GM18873 (cell line): ENCODE measurements around the gene PAPOLA.

Source experiments
- ATAC-seq: cut with Tn5 transposase; IDR thresholded peaks from one replicate; pipeline ENCODE4 v1.9.1; 2021; ENCODE audit warnings: mild to moderate bottlenecking, moderate library complexity, moderate number of reproducible peaks; ENCODE audit not compliant: unreplicated experiment, low FRiP score

Gene PAPOLA

DNA sequence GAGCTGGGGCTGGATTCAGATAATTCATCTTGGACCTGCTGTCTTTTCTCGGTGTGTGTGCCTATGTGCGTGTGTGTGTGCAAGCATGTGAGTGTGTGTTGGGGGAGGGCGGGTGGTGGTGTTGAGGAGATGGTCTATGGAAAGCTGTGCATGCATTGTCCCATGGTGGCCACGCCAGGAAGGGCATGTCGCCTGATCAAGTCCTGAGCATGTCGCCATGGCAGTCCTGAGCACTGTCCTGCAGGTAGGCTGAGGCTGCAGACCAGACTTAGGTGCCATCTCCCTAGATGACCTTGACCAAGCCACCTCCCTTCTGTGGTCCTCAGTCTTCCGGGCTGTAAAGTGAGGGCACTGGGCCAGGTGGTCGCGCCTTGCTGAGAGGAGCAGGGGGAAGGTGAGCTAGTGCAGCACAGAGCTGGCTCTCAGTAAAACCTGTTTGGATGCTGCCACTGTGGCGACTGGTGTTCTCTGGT, 81.4 kb downstream of the PAPOLA start:
- no peak for ATAC-seq

DNA sequence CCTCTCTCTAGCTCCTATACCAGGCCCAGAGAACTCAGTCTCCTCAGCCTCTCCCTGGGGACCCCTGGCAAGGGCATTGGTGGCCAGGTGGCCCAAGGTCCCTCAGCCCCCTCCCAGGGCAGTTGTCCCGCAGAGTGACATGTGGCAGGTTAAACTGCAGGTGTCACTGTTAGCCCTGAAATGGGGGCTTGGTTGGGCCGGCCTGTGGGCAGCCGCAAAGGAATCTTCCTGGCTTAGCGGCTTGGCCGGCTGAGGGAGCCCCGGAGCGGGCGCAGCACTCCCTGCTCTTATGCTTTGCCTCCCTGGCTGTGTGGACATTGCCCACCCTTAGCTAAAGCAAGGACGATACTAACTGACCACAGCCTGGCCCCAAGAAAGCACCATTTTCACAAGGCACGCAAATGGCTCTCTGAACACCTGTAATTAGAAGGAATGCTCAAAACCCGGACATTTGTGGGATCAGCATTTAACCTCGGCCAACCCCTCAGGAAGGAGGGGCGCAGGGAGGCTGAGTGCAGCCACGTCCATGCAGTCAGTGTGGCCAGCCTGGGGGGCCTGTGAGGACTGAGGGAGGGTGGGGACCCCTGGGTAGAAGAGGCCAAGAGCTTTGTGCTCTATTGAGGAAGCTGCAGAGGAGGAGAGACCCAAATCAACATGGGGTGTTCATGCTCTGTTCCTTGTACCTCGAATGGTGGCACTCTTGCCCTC, 82.2 kb downstream of the PAPOLA start:
- no peak for ATAC-seq

DNA sequence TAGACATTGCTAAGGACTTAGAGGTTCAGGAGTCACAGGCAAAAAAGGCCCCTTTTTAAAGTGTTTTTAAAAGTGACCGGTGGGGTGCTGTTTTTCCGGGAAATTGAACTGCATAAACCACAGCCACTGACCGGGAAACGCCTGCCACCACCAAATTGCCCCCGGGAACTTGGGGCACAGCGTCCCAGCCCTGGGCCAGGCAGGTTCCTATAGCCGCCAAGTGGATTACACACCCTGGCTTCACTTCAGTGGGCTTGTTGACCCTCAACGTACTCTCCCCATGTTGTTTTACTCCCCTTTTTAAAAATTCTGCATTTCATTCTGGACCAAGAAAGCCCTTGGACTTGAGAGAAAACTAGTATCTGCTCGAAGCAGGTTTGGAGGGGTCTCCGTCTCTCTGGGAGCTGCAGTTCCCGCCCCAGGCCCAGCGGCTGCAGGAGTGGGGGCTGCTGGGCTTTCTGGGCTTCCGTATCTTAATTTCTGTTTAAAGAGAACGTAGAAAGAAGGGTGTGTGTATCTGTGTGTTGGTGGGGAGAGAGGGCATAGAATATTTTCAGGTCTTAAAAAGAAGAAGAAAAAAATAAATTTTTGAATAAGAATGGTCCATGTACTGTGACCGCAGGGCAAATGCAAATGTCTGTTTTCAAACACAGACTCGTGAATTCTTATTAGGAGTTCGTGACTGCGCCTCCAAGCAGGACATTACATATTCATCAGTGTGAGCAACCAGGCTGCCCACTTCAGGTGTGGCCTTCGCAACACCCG, 82.9 kb downstream of the PAPOLA start:
- ATAC-seq: no peak

DNA sequence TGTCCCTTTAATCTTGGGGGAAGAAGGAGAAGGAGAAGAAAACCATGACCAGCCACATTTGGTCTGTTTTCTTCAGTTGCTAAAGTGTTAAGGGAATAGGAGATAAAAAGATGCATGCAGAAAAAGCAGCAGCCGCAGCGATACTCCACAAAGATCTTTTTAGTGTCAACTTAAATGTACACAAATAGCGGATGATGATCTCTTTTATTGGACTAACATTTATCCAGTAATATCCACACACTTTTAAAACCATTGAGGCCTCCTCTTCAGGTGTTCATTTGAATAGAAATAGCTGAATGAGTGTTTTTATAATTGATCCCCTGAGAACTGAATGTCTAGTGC, 83.5 kb downstream of the PAPOLA start:
- no peak for ATAC-seq

DNA sequence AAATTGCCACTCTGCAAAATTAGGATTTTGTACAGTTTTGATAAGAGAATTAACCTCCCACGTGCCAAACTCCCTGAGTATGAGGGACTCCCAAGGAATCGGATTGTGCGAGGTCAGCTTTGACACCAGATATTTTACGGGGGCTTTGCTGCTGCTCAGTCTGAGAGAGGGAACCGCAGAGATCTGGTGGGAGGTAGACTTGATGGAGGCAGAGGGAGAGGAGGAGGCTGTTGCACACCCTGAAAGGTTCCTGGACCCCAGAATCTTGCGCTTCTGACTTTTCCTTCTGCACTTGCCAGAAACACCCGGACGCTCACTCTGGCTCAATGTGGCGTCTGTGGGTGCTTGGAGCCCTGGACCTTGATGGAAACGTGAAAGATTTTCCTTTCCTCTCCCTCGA, 83.9 kb downstream of the PAPOLA start:
- ATAC-seq: no peak

DNA sequence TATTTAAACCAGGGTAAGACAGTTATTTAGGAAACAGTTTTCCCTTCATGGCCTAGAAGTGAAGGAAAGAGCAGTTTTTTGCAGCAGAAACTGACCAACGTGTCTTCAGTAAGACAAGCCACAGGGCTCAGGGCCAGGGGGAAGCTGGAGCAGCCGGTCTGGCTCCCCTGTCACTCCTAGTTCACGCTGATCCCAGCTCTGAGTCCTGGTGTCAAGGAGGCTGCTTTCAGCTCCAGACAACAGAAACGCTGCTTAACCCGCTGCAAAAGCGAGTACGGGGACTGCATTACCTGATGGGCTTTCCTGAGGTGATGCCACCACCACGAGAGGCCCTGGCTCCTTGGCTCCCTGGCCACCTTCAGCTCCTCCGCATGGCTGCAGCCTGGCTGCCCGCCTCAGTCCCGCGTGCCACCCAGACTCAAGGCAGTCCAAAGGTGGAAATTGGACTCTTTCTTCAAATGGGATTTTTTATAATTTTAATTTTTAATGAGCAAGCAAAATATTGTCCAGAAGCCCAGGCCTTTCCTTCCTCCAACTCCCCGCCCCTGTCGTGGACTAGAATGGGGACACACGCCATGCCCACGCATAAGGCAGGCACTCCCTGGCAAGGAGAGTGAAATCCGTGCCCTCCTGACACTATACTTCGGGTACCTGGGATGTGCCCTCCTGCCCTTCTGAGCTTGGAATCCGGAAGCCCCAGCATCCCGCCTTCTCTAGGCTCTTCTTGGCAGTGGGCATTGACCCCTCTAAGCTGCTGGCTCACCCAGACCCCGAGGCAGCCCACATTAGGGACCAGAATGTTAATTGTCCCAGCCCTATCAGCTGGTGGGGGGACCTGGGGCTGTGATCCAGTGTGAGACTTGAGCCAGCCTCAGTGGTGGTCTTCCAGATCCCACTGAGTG, 85.0 kb downstream of the PAPOLA start:
- no peak for ATAC-seq

DNA sequence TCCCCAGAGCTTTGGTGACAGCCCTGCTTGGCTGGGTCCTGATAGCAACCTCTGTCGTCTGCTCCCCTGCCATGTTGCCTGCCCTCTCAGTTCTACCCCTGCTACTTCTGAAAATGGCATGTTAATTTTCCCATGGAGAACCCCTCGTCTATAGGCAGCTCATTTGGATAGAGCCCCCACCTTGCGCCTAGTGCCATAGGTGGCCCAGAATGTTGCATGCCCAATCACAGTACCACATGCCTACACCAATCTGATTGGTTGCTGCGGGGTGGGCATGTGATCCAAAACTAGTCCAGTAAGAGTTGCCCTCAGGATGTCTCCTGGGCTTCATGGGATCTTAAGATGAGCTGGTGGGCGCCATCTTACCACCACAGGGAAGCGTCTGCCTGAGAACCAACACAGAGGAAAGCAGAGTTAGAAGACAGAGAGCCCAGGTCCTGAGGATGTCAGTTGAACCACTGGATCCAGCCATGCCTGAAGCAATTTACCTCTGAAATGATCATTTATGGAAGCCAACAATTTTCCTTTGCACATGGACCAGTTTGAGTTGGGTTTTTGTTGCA, 85.7 kb downstream of the PAPOLA start:
- no peak for ATAC-seq

DNA sequence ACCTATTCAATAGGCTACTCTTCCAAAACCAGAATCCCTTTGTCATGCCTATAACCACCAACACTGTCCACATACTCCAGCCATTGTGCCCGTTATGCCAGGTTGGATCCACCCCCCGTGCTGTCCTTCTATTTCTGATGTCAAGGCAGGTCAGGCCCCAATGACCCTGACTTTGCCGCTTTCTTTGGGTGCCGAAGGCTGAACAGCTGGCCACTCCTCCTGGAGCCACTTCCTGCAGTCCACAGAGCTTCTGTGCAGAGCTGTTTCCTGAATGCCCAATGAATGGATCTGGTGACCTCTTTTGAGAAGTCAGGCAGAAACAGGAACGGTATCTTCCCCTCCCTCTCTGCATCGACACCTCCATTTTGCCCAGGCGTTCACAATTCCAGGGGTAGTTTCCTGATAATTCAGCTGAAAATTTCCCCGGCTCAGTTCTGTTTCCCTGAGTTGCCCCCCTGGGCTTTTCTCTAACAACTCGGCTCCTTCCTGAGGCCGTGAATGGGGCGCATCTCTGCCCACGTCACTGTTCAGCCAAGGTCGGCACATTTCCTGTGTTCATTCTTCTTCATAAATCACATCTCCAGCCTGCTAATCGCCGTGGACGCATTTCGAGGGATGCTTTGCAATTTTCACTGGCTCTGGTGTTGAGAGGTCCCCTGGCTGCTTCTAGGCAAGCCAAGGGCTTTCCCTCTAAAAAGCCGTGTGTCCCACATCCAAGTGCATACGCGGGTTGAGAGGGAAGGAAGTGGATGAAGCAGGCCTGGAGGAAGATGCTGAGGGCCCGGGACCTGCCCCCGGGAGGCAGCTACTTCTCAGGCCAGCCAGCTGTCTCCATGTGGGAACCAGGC, 86.5 kb downstream of the PAPOLA start:
- ATAC-seq: no peak

DNA sequence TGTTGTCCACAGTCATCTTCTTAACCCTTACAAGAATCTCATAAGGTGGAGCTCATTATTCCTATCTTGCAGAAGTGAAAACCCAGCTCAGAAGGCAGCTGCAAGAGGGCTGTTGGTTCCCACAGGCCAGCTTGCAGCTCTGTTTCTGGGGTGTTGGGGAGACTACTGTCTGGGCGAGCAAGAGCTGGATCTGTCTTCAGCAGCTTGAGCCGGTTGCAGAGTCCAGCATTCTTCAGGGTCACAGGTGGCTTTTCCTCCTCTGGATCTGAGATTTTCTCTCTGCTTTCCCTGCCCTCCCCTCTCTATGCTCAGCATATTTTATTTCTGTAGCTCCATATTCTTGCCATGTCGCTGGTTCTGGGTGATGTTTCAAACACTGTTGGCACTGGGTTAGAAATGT, 87.4 kb downstream of the PAPOLA start:
- ATAC-seq: no peak

DNA sequence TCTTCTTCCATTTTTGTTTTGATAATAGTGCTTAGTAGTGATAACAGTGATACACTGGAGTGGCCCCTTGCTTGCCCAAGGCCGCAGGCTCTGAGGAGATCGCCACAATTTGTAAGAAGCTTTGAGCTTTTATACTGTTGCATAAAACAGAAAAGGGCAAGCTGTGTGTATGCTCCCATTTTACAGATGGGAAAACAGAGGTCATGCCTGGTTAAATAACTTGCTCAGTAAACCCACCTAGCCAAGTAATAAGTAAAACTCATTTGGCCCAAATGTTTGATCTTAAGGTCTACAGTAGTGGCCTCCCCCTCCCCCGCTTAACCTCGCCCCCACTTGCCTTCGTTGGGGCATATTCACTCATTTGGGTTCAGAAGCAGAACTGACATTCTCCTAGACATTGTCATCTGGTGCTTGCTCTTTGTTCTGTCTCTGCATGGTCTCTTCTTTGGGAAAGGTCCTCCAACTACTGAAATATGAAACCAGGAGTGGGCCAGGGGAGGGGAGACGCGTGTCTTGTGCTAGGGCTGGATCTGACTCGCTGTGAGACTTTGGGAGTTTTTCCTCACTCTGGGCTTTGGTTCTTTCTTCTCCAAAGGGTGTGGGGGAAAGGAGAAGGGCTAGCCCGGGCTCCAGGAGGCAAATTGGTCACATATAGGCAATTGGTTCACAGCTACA, 88.1 kb downstream of the PAPOLA start:
- ATAC-seq: no peak

DNA sequence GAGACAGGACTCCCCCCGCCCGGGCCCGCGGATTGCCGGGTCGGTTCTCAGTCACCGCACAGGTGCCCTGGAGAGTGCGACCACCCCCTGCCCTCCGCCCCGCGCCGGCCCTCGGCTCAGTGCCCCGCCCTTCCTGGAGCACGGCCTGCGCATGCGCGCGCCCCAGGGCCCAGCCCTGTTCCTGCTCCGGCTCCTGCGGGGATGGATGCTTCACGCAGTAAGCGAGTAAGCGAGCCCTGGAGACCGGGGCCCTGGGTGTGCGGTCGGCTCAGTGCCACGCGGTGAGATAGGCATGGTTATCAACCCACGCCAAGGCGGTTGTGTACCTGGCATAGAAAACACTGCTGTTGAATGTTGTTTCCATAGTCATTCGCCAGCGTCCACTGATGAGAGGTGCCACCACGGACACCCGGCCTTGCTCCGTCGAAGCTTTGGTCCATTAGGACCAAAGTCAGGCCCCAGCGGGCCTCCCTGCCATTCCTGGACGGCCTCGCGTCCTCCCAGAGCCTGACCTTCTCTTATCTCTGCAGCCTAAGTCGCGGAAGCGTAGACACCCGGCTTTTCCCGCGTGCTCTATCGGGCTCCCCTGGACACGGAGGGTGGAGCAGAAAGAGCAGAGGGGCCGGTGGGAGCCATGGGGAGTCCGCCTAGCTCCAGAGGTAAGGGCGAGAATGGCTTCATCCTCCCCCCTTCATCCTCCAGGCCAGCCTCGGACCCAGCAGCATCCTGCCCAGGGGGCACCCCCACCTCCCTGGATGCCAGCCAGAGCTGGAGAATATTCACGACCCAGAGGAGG, 90.6 kb downstream of the PAPOLA start:
- ATAC-seq: peak; percentile 47

DNA sequence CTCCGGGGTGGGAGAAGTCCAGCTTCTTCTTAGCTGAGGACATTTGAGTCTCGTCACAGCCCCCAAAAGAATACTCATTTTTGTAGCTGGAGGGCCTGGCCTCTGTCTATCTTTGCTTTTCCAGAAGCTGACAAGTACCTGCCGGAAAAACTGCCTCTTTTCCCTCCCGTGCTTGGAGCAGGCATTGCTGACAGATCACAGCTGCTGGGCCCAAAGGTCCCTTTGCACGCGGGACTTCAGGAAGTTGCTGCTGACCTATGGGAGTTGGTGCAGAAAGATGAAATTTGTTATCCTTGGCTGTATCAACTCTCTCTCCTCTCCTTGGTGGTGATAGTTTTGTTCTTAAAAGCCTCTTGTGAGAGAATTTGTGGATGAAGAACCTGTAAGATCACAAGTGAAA, 92.8 kb downstream of the PAPOLA start:
- no peak for ATAC-seq

DNA sequence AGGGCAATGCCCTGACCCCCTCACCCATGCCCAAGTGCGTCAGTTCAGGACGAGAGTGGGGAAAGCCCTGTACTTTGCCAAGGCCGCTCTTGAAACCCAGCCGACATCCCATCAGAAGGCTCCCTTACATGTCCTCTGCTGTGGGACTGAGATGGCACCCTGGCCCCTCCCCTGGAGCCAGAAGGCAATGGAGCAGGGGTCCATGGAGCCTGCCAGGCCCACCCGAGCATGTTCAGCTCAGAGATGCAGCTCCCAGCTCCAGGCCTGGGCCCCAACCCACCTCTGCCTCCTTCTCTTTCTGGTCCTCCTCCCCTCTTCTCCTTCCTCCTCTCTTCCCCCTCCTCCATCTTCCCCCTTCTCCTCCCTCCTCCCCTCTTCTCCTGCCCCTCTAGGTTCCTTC, 95.5 kb downstream of the PAPOLA start:
- no peak for ATAC-seq

DNA sequence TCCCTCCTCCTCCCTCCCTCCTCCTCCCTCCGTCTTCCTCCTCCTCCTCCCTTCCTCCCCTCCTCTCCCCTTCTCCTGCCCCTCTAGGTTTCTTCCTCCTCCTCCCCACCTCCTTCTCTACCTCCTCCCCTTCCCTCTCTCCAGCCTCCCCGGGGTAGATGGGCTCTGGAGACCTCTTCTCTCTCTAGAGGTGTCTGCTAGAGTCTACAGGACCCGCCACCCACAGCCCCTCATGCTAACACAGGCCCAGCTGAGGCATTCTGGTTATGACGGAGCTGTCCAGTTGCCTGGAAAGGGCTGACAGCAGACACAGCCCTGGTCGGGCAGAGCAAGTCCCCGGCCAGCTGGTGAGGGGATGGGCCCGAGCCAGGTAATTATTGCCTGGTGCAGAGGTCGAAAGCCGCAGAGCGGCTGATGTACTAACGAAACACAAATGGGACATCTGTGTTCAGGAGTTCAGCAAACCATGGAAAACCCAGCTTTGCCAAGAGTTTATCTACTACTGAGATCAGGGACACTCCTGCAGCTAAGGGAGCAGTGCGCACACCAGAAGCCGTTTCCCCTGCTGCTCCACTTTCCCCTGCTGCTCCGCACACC, 96.2 kb downstream of the PAPOLA start:
- no peak for ATAC-seq

DNA sequence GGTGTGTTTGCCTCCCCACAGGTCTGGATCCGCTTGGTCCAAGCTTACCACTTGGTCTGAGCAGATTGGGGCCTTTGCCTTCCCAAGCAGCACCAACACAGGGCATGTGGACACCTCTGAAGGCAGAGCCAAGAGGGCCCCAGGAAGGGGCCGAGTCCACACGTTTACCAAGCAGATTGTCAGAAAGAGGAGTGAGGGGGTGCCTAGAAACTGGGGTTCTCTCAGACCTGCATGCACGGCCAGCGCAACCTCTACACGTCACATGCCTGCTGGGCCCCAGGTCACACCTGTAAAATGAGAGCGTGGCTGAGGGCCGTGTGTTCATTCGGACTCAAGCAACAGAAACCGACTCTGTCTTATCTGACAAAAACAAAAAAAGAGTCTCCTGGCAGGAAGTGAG, 96.9 kb downstream of the PAPOLA start:
- no peak for ATAC-seq

DNA sequence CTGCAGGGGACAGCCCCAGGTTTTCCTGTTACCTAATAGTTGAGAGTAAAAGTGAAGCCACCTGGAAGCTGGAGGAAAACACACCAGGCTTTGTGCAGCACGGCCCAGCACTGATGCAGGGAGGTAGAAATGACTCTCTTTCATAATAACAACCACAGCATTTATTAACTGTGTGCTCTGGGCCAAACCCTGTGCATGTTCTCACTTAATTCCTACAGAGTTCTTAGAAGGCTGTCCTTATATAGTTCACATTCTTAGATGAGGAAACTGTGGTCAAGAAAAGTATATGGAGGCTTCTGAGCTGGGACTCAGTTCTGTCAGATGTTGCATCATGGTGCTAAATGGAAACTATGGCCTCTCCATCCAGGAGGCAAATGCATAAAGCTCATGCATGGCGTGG, 100.0 kb downstream of the PAPOLA start:
- ATAC-seq: no peak

DNA sequence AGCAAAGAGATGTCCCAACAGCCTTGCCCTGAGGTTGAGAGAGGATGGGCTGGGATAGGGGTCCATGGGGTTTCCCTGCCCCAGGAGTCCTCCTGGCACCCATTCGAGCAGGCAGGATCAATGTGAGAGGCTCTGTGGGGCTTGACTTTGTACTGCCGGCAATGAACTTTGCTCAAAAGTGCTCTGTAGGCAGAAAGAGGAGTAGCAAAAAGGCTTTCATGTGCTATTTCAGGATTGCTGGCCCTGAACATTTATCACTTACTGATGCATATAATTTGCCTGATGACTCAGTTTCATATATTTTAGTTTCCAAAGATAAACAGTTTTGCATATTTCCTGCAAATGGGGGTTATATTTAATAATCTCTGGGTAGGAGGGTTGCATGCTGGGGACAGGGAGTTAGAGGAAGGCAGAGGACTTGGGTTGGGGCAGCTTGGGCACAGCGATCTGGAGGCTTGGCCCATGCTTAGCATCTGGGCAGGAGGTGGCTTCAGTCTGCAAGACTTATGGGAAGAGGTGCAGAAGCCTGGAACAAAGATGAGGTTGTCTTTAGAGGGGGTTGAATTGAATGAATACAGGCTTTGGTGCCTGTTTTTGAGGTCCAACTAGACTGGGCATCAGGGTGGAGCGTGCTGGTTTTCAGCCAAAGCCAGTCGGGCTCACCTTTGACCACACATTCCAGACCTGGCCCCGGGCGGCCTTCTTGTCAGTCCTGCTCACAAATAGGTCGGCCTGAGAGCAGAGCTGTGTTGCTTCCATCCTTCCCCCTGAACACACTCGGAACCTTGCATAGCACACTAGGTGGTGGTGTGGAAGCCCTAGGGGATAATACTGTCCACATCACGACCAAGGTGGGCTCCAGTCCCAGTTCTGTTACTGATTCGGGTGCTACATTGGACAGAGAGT, 101.4 kb downstream of the PAPOLA start:
- ATAC-seq: no peak
